Pancreas (tissue), 10 donors: ENCODE results near the gene ANKS4B. TPM values are rescaled to one million over a fixed set of nuclear protein-coding genes. Genes with fewer than 3 reads are reported as not detected.

ENCODE experiments used
- ATAC-seq, 4 donors: fragments of 200-7000 bp; cut with Tn5 transposase; one replicate each; pipeline versions ENCODE4 v1.8.0 to v1.9.1; 2020; ENCODE audit warnings: mild to moderate bottlenecking in 4 of 4, moderate library complexity in 4 of 4
- DNase-seq, 6 donors: peaks; one replicate each; pipeline ENCODE4 v3.0.0-alpha.2; 2020
- FAIRE-seq: peaks from 2 replicates; lab custom pipeline; 2012; peaks lifted over from hg19 to GRCh38; lab: Jason Lieb, UNC
- H3K27ac ChIP-seq, 4 donors: fragments of 200-600 bp; sonication (generic); 1 replicate in 3 of 4; 2 replicates in 1 of 4; pipeline versions ENCODE4 v1.5.0 to v1.8.0; 2020
- H3K27me3 ChIP-seq, 4 donors: fragments of 200-600 bp; one replicate each; pipeline ENCODE4 v1.8.0; 2021
- H3K36me3 ChIP-seq, 3 donors: fragments of 200-600 bp; sonication (generic) in 1 of 3; one replicate each; pipeline versions ENCODE4 v1.5.0 to v1.8.0; 2020 to 2021
- H3K4me1 ChIP-seq, 3 donors: fragments of 200-600 bp; one replicate each; pipeline ENCODE4 v1.8.0; 2021
- H3K4me3 ChIP-seq, 4 donors: fragments of 200-600 bp; sonication (generic) in 2 of 4; one replicate each; pipeline versions ENCODE4 v1.5.0 to v1.8.0; 2020 to 2021
- H3K9me3 ChIP-seq, 4 donors: fragments of 200-600 bp; one replicate each; pipeline ENCODE4 v1.8.0; 2021
- CTCF ChIP-seq, 4 donors: fragments of 200-600 bp; sonication (generic) in 3 of 4; IDR thresholded peaks; one replicate each; pipeline versions ENCODE4 v1.5.0 to v1.8.0; 2021; ENCODE audit warnings: antibody characterized with exemption in 4 of 4
- WGBS, 2 donors: extraction: QIAGEN DNeasy Blood & Tissue Kit; methylation state at CpG; one replicate each; pipeline ENCODE4 v1.1.7; 2013; 5-methylcytosine and 5-hydroxymethylcytosine counted together
- intact Hi-C, 3 donors: fragments of 100-400 bp; cut with DNase I; formaldehyde crosslinking; loops; one replicate each; pipeline versions ENCODE4 v1.11.1 to v1.14.2; 2022
- polyA plus RNA-seq, 2 donors: library from polyadenylated mRNA; stranded (reverse); fragments of 200-250 nt; gene quantifications; one replicate each; pipeline ENCODE4 v1.2.3, GENCODE V29; 2013
- total RNA-seq, 6 donors: library from RNA; stranded (reverse); fragmentation: NEBNext Ultra II Directional in 4 of 6; extraction: Animal tissue kit (Norgen Biotek cat#: 25700) in 4 of 6; gene quantifications; one replicate each; pipeline versions ENCODE4 v1.2.1 to v1.2.4, GENCODE V29; 2021 to 2023
- donor health status: healthy with polysubstance abuse.
- donor health status: DM: no; HTN: no; CAD: no; lungs with moderate emphysema.
- donor health status: DM: no; HTN: no; CAD: no.
- donor health status: control.
- donor health status: control.
- donor health status: Bipolar disorder and iron deficiency.
- donor health status: DM: yes; HTN: yes; CAD: no.
- donor health status: DM: no; HTN: no; CAD: no.
- donor health status: DM: no; HTN: no; CAD: no.
- donor health status: DM: yes; HTN: yes; CAD: no.

The ANKS4B gene
- total and polyA plus RNA-seq, 8 donors = 0.15 to 0.72 (median 0.35) TPM

GRCh38 chr16:21214086-21214485, 19.4 kb upstream of the ANKS4B start:
- intact Hi-C loops = no loop called here
- no peaks in the 10 kb centered on the region for H3K4me1 ChIP-seq
- TF ChIP-seq CTCF (IDR thresholded peaks at IDR 0.05) = no peak
- no peaks in the 10 kb centered on the region for H3K9me3 ChIP-seq
- no peak overlapping the region for H3K4me3 ChIP-seq
- H3K36me3 ChIP-seq = no peaks in the 10 kb centered on the region
- H3K27ac ChIP-seq = no peak overlapping the region
- ATAC-seq (no peak), FAIRE-seq (no peak), DNase-seq (no peak)
- 63 to 68% methylated on average over 4 of the region's 4 CpGs for WGBS, 2 donors
- no peaks in the 10 kb centered on the region for H3K27me3 ChIP-seq

GRCh38 chr16:21217121-21217520, 16.4 kb upstream of the ANKS4B start:
- FAIRE-seq (no peak), DNase-seq (no peak), ATAC-seq (no peak)
- no peaks in the 10 kb centered on the region for H3K4me1 ChIP-seq
- TF ChIP-seq CTCF (IDR thresholded peaks at IDR 0.05) = no peak
- intact Hi-C loops = loop anchor here in 1 of 3 donors (5.0 kb wide), 1 partner anchor 40 kb away; no protein-coding TSS in a partner anchor
- H3K36me3 ChIP-seq = no peaks in the 10 kb centered on the region
- no peak overlapping the region for H3K27ac ChIP-seq
- no peaks in the 10 kb centered on the region for H3K27me3 ChIP-seq
- H3K9me3 ChIP-seq = no peaks in the 10 kb centered on the region
- no peak overlapping the region for H3K4me3 ChIP-seq
- WGBS, 2 donors = 56 to 78% methylated on average over 2 of the region's 2 CpGs

GRCh38 chr16:21218153-21218552, 15.3 kb upstream of the ANKS4B start:
- WGBS, 2 donors = 40 to 41% methylated on average over 7 of the region's 7 CpGs
- no peaks in the 10 kb centered on the region for H3K27me3 ChIP-seq
- H3K36me3 ChIP-seq = no peaks in the 10 kb centered on the region
- no peak for ATAC-seq
- H3K9me3 ChIP-seq = no peaks in the 10 kb centered on the region
- DNase-seq = no peak
- H3K4me1 ChIP-seq = no peaks in the 10 kb centered on the region
- TF ChIP-seq CTCF (IDR thresholded peaks at IDR 0.05) = no peak
- no peak overlapping the region for H3K4me3 ChIP-seq
- intact Hi-C loops = loop anchor here in 1 of 3 donors (5.0 kb wide), 1 partner anchor 39 kb away; no protein-coding TSS in a partner anchor
- no peak for FAIRE-seq
- no peak overlapping the region for H3K27ac ChIP-seq

- WGBS, 2 donors = 87 to 96% methylated on average over 2 of the region's 2 CpGs
Measured at GRCh38 chr16:21219551-21219950, 13.9 kb upstream of the ANKS4B start.

More at GRCh38 chr16:21219551-21219950, 13.9 kb upstream of the ANKS4B start:
- TF ChIP-seq CTCF (IDR thresholded peaks at IDR 0.05) = no peak
- Histone ChIP-seq H3K4me1 (no peaks in the 10 kb centered on the region), H3K9me3 (no peaks in the 10 kb centered on the region), H3K36me3 (no peaks in the 10 kb centered on the region), H3K27me3 (no peaks in the 10 kb centered on the region), H3K27ac (no peak overlapping the region), H3K4me3 (no peak overlapping the region)
- DNase-seq (no peak), FAIRE-seq (no peak), ATAC-seq (no peak)
- intact Hi-C loops = loop anchor here in 1 of 3 donors (5.0 kb wide), 1 partner anchor 38 kb away; no protein-coding TSS in a partner anchor
